Jurkat, Clone E6-1 (cell line): Measurements from ENCODE around the gene SHROOM2.

Experiments used
- DNase-seq: peaks from one replicate; pipeline ENCODE4 v3.0.0-alpha.2; 2011; ENCODE audit warnings: low read depth, low spot score
- H3K4me3 ChIP-seq: 2 replicates; pipeline ENCODE4 v1.5.1; 2011; ENCODE audit warnings: mild to moderate bottlenecking, low read length, control low read depth, moderate library complexity

The SHROOM2 gene

GRCh38 chrX:9966775-9967408, 180.7 kb downstream of the SHROOM2 start, which contains the start of gene CLDN34:
Gene CLDN34 (plus strand): TSS chrX:9967358. CDS start chrX:9967358, 0 bp downstream.
- H3K4me3 ChIP-seq, result no peak within 1 kb of the TSS
- DNase-seq, result no peak

GRCh38 chrX:9977635-9978034, 191.4 kb downstream of the SHROOM2 start:
- DNase-seq, result no peak
- H3K4me3 ChIP-seq, result no peak overlapping the region

GRCh38 chrX:9980401-9980800, 194.2 kb downstream of the SHROOM2 start:
- DNase-seq, result no peak
- no peak overlapping the region for H3K4me3 ChIP-seq

DNA sequence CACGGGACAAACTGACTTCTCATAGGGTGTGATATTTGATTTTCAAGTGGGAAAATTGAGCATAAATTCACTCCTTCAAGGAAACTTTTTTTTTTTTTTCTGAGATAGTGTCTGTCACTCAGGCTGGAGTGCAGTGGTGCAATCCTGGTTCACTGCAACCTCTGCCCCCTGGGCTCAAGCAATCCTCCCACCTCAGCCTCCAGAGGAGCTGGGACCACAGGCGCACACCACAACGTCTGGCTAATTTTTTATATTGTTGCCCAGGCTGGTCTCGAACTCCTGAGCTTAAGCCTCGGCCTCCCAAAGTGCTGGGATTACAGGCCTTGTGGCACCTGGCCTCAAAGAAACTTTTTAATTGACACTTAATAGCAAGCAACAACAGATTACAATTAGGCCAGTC, 194.7 kb downstream of the SHROOM2 start:
- DNase-seq, result no peak
- H3K4me3 ChIP-seq, result no peak overlapping the region

GRCh38 chrX:9983441-9983840, 197.2 kb downstream of the SHROOM2 start:
- no peak overlapping the region for H3K4me3 ChIP-seq
- no peak for DNase-seq

DNA sequence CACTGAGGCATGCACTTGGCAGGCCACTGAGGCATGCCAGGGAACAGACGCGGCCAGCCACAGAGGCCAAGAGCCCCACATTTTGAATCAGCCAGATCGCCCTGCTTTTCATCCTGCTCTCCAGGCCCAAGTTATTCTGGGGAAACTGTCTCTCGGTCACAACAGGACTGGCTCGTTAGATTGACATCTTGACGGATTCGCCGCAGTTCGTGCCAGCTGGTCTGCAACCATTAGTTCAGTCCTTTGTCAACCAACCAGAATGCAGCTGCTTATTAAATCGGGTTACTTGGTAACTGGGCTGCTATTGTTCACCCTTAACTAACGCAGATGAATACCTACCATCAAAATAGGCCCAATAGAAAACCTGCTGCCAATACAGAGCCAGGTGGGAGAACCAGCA, 197.6 kb downstream of the SHROOM2 start:
- H3K4me3 ChIP-seq, result no peak overlapping the region
- DNase-seq, result no peak

GRCh38 chrX:9988762-9989161, 202.5 kb downstream of the SHROOM2 start:
- peak; percentile 1 for DNase-seq
- H3K4me3 ChIP-seq, result no peak overlapping the region

DNA sequence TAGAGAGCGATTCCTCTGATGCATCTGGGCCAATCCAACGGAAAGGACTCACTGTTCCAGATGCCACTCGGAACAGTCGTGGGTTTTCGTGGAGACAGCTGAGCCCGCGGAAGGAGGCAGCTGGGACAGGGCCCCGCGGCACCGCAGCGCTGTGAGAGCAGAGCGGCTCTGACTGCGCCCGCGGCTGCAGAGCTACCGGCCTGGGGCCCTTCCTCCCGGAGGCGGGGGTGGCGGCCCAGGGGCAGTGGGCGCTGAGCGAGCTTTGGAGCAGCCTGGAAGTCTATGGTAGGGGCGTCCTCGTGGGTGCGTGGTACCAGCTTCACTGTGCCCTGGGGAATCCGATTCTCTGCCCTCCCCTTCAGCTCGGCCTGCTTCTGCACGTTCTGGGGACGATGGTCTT, 205.8 kb downstream of the SHROOM2 start:
- no peak overlapping the region for H3K4me3 ChIP-seq
- no peak for DNase-seq

GRCh38 chrX:9992724-9993123, 206.5 kb downstream of the SHROOM2 start:
- DNase-seq, result no peak
- H3K4me3 ChIP-seq, result no peak overlapping the region

- no peak for DNase-seq
- no peak overlapping the region for H3K4me3 ChIP-seq
These were observed 209.7 kb downstream of the SHROOM2 start for GRCh38 chrX:9995855-9996339.

DNA sequence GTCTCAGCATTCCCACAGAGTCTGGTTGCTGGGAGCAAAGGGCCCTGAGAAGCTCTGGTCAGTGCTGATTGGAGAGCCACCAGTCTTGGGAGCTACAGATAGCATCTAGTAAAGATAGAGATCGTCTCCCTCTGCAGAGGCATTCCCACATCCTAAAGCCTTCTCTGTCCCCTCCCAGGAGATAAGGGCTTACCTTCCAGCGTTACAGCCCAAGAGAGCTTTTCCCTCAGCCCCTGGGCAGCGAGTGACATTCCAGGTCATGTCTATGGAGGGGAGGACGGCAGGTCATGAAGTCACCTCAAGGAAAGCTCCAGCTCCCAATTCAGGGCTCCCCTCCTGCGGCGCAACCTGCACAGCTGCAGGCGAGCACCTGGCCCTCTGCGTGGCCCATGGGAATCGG, 210.8 kb downstream of the SHROOM2 start:
- no peak for DNase-seq
- H3K4me3 ChIP-seq, result no peak overlapping the region

DNA sequence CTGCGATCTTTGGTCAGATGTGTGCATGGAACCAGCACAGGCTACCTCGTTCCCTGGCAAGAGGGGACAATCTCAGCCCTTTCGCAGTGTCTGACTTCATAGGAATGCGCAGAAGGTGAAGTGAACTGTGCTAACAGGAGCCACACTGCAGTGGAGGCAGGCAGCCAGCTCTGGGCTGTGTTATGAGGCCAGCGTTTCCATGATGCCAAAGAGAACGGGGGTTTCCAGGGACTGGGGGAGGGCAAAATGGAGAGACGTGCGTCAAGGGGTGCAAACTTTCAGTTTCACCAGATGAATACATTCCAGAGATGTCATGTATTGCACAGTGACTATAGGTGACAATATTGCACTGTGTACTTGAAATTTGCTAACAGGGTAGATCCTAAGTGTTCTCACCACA, 211.3 kb downstream of the SHROOM2 start:
- no peak for DNase-seq
- no peak overlapping the region for H3K4me3 ChIP-seq
